Gastroesophageal sphincter (tissue), 4 donors: ENCODE data around the gene SPCS2. TPM values are rescaled to one million over a fixed set of nuclear protein-coding genes. Genes with fewer than 3 reads are reported as not detected.

Experiments
- ATAC-seq: fragments of 150-250 bp; one replicate; pipeline ENCODE4 v1.9.1; 2016; ENCODE audit warnings: mild to moderate bottlenecking, moderate library complexity
- H3K27ac ChIP-seq, 4 donors: fragments of 200-600 bp; sonication (generic) in 3 of 4; 1 replicate in 3 of 4; 2 replicates in 1 of 4; pipeline ENCODE4 v1.5.1; 2016 to 2019
- H3K27me3 ChIP-seq: fragments of 200-600 bp; sonication (generic); one replicate; pipeline ENCODE4 v1.5.1; 2019
- H3K36me3 ChIP-seq, 2 donors: fragments of 200-600 bp; sonication (generic); one replicate each; pipeline ENCODE4 v1.5.1; 2019; ENCODE audit warnings: control low read depth in 1 of 2
- H3K4me1 ChIP-seq, 3 donors: fragments of 200-600 bp; sonication (generic); 1 replicate in 2 of 3; 2 replicates in 1 of 3; pipeline ENCODE4 v1.5.1; 2016 to 2019; ENCODE audit warnings: control low read depth in 2 of 3
- H3K4me3 ChIP-seq, 2 donors: fragments of 200-600 bp; sonication (generic); one replicate each; pipeline ENCODE4 v1.5.1; 2019; ENCODE audit warnings: mild to moderate bottlenecking in 1 of 2, moderate library complexity in 1 of 2
- H3K9me3 ChIP-seq, 3 donors: fragments of 200-600 bp; sonication (generic); one replicate each; pipeline ENCODE4 v1.5.1; 2017 to 2019; ENCODE audit warnings: control low read depth in 2 of 3
- CTCF ChIP-seq, 4 experiments: fragments of 200-600 bp in 2 of 4; fragments of 450-650 bp in 2 of 4; sonication (generic) in 1 of 4; IDR thresholded peaks; one replicate each; pipeline ENCODE4 v1.5.1; 2017 to 2019; ENCODE audit warnings: antibody characterized with exemption in 4 of 4, mild to moderate bottlenecking in 2 of 4, moderate library complexity in 2 of 4
- EP300 ChIP-seq: sonication (generic); formaldehyde crosslinking; IDR thresholded peaks from one replicate; pipeline ENCODE4 v1.6.1; 2017; ENCODE audit warnings: antibody characterized with exemption, mild to moderate bottlenecking
- POLR2A ChIP-seq, 2 donors: fragments of 450-650 bp; IDR thresholded peaks; one replicate each; pipeline ENCODE4 v1.6.1; 2017; ENCODE audit warnings: antibody characterized with exemption in 2 of 2, mild to moderate bottlenecking in 2 of 2, moderate library complexity in 1 of 2
- POLR2AphosphoS5 ChIP-seq: sonication (generic); formaldehyde crosslinking; IDR thresholded peaks from one replicate; pipeline ENCODE4 v1.6.1; 2017; ENCODE audit warnings: antibody characterized with exemption
- WGBS, 2 donors: methylation state at CpG; one replicate each; pipeline ENCODE4 v1.1.5; 2018; ENCODE audit warnings: low coverage in 1 of 2; 5-methylcytosine and 5-hydroxymethylcytosine counted together
- small RNA-seq, 4 donors: library from RNA; depleted of rRNA; stranded (forward); fragments of <200 nt; gene quantifications; one replicate each; pipeline ENCODE3, GENCODE V24; 2016
- total RNA-seq, 4 donors: library from RNA; depleted of rRNA; stranded (reverse); fragments of >200 nt; gene quantifications; one replicate each; pipeline ENCODE4 v1.1.0, GENCODE V29; 2016

Gene SPCS2
- total RNA-seq, 4 donors from 2014 or later = 27.2 to 49.5 (median 37.0) TPM

- Histone ChIP-seq H3K27me3 (peaks cover 9% of the 10 kb centered on the region), H3K27ac (no peak overlapping the region), H3K4me1 (no peaks in the 10 kb centered on the region), H3K4me3 (no peak overlapping the region), H3K9me3 (no peaks in the 10 kb centered on the region), H3K36me3 (no peaks in the 10 kb centered on the region)
- ATAC-seq = no peak
- WGBS, 2 donors = 100% methylated on average over 1 of the region's 1 CpG; no CpG with 5 or more reads in 1 of the 2 donors
- TF ChIP-seq CTCF (IDR thresholded peaks at IDR 0.05) (no peak), POLR2AphosphoS5 (no peak), POLR2A (IDR thresholded peaks at IDR 0.05) (no peak), EP300 (no peak)
Measured at GRCh38 chr11:75025561-75025960, 76.5 kb downstream of the SPCS2 start.

GRCh38 chr11:75028321-75028720 is 79.3 kb downstream of the SPCS2 start:
- H3K9me3 ChIP-seq = no peaks in the 10 kb centered on the region
- ATAC-seq = no peak
- no peak overlapping the region for H3K4me3 ChIP-seq
- H3K27me3 ChIP-seq = peaks cover 9% of the 10 kb centered on the region
- TF ChIP-seq CTCF (IDR thresholded peaks at IDR 0.05) (no peak), POLR2A (IDR thresholded peaks at IDR 0.05) (no peak), EP300 (no peak), POLR2AphosphoS5 (no peak)
- no peak overlapping the region for H3K27ac ChIP-seq
- no peaks in the 10 kb centered on the region for H3K36me3 ChIP-seq
- H3K4me1 ChIP-seq = no peaks in the 10 kb centered on the region

Small RNAs within 50 kb of the gene (small RNA-seq; reads per million reads assigned to genes)
- gene RNU6-216P = 0 reads per million in 4 donors

Other genes starting within 250 kb of the SPCS2 start
- gene CHRDL2, start 217.8 kb upstream of the SPCS2 start, total RNA-seq = 10 to 100 TPM in 1 of 4 donors, 1 to 10 TPM in 2, not detected in 1; 1.5 to 13.6 (median 1.7) TPM
- 10 to 100 TPM; 26.0 to 31.8 (median 29.3) TPM for gene RNF169, start 200.4 kb upstream of the SPCS2 start, total RNA-seq
- 10 to 100 TPM in 3 of 4 donors, 1 to 10 TPM in 1; 9.6 to 33.0 (median 12.6) TPM for gene XRRA1, start 175 bp upstream of the SPCS2 start, total RNA-seq
- gene NEU3, start 39.7 kb downstream of the SPCS2 start, total RNA-seq = 1 to 10 TPM; 4.1 to 7.5 (median 6.0) TPM
- not detected for gene OR2AT4, start 147.6 kb downstream of the SPCS2 start, total RNA-seq
- 10 to 100 TPM; 25.7 to 70.1 (median 33.1) TPM for gene SLCO2B1, start 201.8 kb downstream of the SPCS2 start, total RNA-seq